Measurements from ENCODE around the gene VEGFA.

DNA sequence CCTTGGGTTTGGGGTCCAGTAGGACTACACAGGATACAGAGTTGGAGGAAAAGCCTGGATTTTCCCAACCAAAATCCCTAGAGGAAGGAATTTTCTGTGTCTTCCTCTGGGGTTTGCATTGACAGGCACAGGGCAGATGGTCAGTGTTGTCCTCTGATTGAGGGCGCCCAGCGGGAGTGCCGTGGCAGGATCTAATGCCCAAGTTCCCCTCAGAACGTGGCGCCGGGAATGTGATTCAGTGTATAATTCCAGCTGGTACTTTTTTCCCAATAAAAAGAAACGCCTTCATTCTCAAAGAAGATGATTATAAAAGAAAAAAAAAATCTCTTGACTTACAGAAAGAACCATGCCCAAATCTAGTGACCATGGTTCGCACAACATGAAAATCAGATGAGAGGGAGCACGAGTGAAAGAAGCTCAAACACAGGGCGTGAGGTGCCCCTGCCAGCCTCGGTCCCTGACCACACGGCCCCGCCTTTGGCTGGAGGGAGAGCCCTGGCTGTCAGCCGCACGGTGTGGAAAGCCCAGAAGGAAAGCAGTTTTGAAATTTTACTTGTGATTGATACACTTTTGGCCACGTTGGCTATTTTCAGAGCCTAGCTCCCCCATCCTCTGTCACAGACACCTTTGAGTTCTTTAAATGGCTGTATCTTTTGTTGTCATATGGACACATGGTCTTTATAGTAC lies 31.6 kb downstream of the VEGFA start:
- TF ChIP-seq CTCF (conservative IDR thresholded peaks at IDR 0.05), result no peak
- TF ChIP-seq ZFX (IDR thresholded peaks at IDR 0.05), result no peak
